GM23338 (cell line): Measurements from ENCODE around the gene SLC39A7. TPM values are rescaled to one million over a fixed set of nuclear protein-coding genes. Genes with fewer than 3 reads are reported as not detected.

Source experiments
- ATAC-seq: fragments of 200-7000 bp; cut with Tn5 transposase; 3 replicates; pipeline ENCODE4 v1.9.1; 2020
- DNase-seq: peaks from one replicate; pipeline ENCODE4 v3.0.0-alpha.2; 2015; ENCODE audit warnings: low spot score
- H2AFZ ChIP-seq: fragments of 200-600 bp; sonication (generic); 2 replicates; pipeline ENCODE4 v1.8.0; 2016; ENCODE audit warnings: antibody characterized with exemption, mild to moderate bottlenecking, moderate library complexity
- H3F3A ChIP-seq: fragments of 200-600 bp; sonication (generic); replicated peaks from 2 replicates; pipeline ENCODE4 v1.8.0; 2017; ENCODE audit warnings: antibody characterized with exemption, mixed run types, low read depth
- H3K27ac ChIP-seq: fragments of 200-600 bp; sonication (generic); 2 replicates; pipeline ENCODE4 v1.6.1; 2016; ENCODE audit warnings: low read depth
- H3K27me3 ChIP-seq: fragments of 200-600 bp; sonication (generic); 2 replicates; pipeline ENCODE4 v1.8.0; 2016; ENCODE audit warnings: mild to moderate bottlenecking, mixed run types, moderate library complexity; ENCODE audit not compliant: insufficient read depth
- H3K36me3 ChIP-seq: fragments of 200-600 bp; sonication (generic); 2 replicates; pipeline ENCODE4 v1.8.0; 2016; ENCODE audit warnings: mild to moderate bottlenecking; ENCODE audit not compliant: insufficient read depth
- H3K4me1 ChIP-seq: fragments of 200-600 bp; sonication (generic); 2 replicates; pipeline ENCODE4 v1.8.0; 2016; ENCODE audit warnings: mild to moderate bottlenecking, moderate library complexity; ENCODE audit not compliant: insufficient read depth
- H3K4me2 ChIP-seq: fragments of 200-600 bp; sonication (generic); 2 replicates; pipeline ENCODE4 v1.7.1; 2017; ENCODE audit warnings: mixed run types
- H3K4me3 ChIP-seq: fragments of 200-600 bp; sonication (generic); 2 replicates; pipeline ENCODE4 v1.6.1; 2016; ENCODE audit warnings: mixed run types
- H3K79me2 ChIP-seq: fragments of 200-600 bp; sonication (generic); replicated peaks from 2 replicates; pipeline ENCODE4 v1.8.0; 2017; ENCODE audit warnings: mild to moderate bottlenecking; ENCODE audit not compliant: insufficient read depth
- H3K9me2 ChIP-seq: fragments of 200-600 bp; sonication (generic); 2 replicates; pipeline ENCODE4 v1.8.0; 2017; ENCODE audit not compliant: insufficient read depth
- H4K20me1 ChIP-seq: fragments of 200-600 bp; sonication (generic); replicated peaks from 2 replicates; pipeline ENCODE4 v1.8.0; 2017; ENCODE audit warnings: mild to moderate bottlenecking; ENCODE audit not compliant: insufficient read depth
- H3K27ac Mint-ChIP-seq: 2 replicates; pipeline ENCODE4 v1.8.0; 2020; ENCODE audit warnings: inconsistent platforms, mild to moderate bottlenecking, moderate library complexity, mixed read lengths
- H3K27me3 Mint-ChIP-seq: 3 replicates; pipeline ENCODE4 v1.8.0; 2022; ENCODE audit warnings: low read depth, mild to moderate bottlenecking, moderate library complexity, mixed read lengths, inconsistent platforms; ENCODE audit not compliant: insufficient read depth, poor library complexity
- H3K36me3 Mint-ChIP-seq: 3 replicates; pipeline ENCODE4 v1.8.0; 2021; ENCODE audit warnings: low read depth, mild to moderate bottlenecking, inconsistent platforms, moderate library complexity, mixed read lengths
- H3K4me1 Mint-ChIP-seq: 3 replicates; pipeline ENCODE4 v1.8.0; 2020; ENCODE audit warnings: mild to moderate bottlenecking, inconsistent platforms, mixed read lengths
- H3K4me3 Mint-ChIP-seq: 3 replicates; pipeline ENCODE4 v1.8.0; 2021; ENCODE audit warnings: moderate library complexity, mild to moderate bottlenecking, inconsistent platforms, mixed read lengths
- H3K9me3 Mint-ChIP-seq: 3 replicates; pipeline ENCODE4 v1.8.0; 2020; ENCODE audit warnings: moderate library complexity, mild to moderate bottlenecking, inconsistent platforms, mixed read lengths
- CREB1 ChIP-seq: fragments of 250-450 bp; sonication (Bioruptor Pico); IDR thresholded peaks from 2 replicates; pipeline ENCODE4 v1.5.0; 2020; ENCODE audit warnings: low read depth, mild to moderate bottlenecking, moderate library complexity
- REST ChIP-seq: IDR thresholded peaks from one replicate; pipeline ENCODE4 v1.6.1; 2018; ENCODE audit warnings: antibody characterized with exemption; ENCODE audit not compliant: unreplicated experiment
- ZNF462 ChIP-seq: fragments of 250-450 bp; sonication (Bioruptor Pico); IDR thresholded peaks from 2 replicates; pipeline ENCODE4 v1.5.0; 2020; ENCODE audit warnings: mild to moderate bottlenecking, moderate library complexity
- polyA plus RNA-seq: library from polyadenylated mRNA; unstranded; fragments of >200 nt; fragmentation: Nextera tagmentation; extraction: Ambion mirVana; gene quantifications from 2 replicates; pipeline ENCODE4 v1.2.1, GENCODE V29; 2016
- total RNA-seq: library from RNA; depleted of rRNA; stranded (reverse); fragments of >200 nt; shearing (Covaris generic); gene quantifications from 2 replicates; pipeline ENCODE4 v1.2.3, GENCODE V29; 2014

SLC39A7 gene
- total and polyA plus RNA-seq, 2 experiments from 2014 or later, result 9.0 to 75.9 TPM

DNA sequence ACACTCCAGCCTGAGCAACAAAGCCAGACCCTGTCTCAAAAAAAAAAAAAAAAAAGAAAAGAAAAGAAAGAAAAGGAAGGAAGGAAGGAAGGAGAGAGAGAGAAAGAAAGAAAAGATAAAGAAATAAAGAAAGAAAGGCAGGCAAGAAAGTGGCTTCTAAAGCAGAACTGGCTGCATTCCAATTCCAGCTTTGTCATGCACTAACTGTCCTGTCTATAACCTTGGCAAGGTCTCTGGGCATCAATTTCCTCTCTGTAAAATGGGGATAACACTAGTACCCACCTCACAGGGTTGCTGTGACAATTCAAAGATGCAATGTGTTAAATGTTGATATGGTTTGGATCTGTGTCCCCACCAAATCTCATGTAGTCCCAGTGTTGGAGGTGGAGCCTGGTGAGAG is 35.7 kb downstream of the SLC39A7 start:
- H3K27me3 Mint-ChIP-seq, result peaks cover 11% of the 10 kb centered on the region
- ATAC-seq (no peak), DNase-seq (no peak)
- H3K9me3 Mint-ChIP-seq, result no peaks in the 10 kb centered on the region
- Histone ChIP-seq H3K4me2 (no peak overlapping the region), H3K79me2 (no peaks in the 10 kb centered on the region), H3K27me3 (peaks cover 5% of the 10 kb centered on the region; the same call in 1 of the 2 replicates), H3K36me3 (no peaks in the 10 kb centered on the region), H3F3A (0 out of 2 replicates have a peak, but pooled peaks cover 1% of the 10 kb centered on the region), H3K4me3 (no peak overlapping the region), H3K27ac (no peak overlapping the region), H2AFZ (no peak overlapping the region; the same call in 1 of the 2 replicates), H3K4me1 (peaks cover 9% of the 10 kb centered on the region), H3K9me2 (peaks cover 5% of the 10 kb centered on the region; the same call in 1 of the 2 replicates), H4K20me1 (no peaks in the 10 kb centered on the region)
- no peak for TF ChIP-seq CREB1 (CRISPR knock-in tag)
- no peak for TF ChIP-seq ZNF462 (CRISPR knock-in tag)
- TF ChIP-seq REST, result no peak
- H3K4me3 Mint-ChIP-seq, result no peak overlapping the region
- peaks cover 14% of the 10 kb centered on the region for H3K4me1 Mint-ChIP-seq
- no peaks in the 10 kb centered on the region for H3K36me3 Mint-ChIP-seq
- no peak overlapping the region for H3K27ac Mint-ChIP-seq
